Stimulated activated CD4-positive, alpha-beta T cell treated with anti-CD3 and anti-CD28 coated beads, Interleukin-1b, Interleukin-23, amount 100 ng/mL, for 48 hours (primary cell): ENCODE measurements around the gene NEMF.
A peak's percentile ranks its signal among the peaks of the same experiment; 100 is the strongest.
"Not testable (repeated sequence)": the region's sequence is repeated elsewhere in the genome, so short reads cannot be mapped to it uniquely, and the experiment has no call there.

Experiments used
- DNase-seq: peaks from one replicate; pipeline ENCODE4 v3.0.0-alpha.2; 2020

Gene NEMF, protein sequence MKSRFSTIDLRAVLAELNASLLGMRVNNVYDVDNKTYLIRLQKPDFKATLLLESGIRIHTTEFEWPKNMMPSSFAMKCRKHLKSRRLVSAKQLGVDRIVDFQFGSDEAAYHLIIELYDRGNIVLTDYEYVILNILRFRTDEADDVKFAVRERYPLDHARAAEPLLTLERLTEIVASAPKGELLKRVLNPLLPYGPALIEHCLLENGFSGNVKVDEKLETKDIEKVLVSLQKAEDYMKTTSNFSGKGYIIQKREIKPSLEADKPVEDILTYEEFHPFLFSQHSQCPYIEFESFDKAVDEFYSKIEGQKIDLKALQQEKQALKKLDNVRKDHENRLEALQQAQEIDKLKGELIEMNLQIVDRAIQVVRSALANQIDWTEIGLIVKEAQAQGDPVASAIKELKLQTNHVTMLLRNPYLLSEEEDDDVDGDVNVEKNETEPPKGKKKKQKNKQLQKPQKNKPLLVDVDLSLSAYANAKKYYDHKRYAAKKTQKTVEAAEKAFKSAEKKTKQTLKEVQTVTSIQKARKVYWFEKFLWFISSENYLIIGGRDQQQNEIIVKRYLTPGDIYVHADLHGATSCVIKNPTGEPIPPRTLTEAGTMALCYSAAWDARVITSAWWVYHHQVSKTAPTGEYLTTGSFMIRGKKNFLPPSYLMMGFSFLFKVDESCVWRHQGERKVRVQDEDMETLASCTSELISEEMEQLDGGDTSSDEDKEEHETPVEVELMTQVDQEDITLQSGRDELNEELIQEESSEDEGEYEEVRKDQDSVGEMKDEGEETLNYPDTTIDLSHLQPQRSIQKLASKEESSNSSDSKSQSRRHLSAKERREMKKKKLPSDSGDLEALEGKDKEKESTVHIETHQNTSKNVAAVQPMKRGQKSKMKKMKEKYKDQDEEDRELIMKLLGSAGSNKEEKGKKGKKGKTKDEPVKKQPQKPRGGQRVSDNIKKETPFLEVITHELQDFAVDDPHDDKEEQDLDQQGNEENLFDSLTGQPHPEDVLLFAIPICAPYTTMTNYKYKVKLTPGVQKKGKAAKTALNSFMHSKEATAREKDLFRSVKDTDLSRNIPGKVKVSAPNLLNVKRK

DNA sequence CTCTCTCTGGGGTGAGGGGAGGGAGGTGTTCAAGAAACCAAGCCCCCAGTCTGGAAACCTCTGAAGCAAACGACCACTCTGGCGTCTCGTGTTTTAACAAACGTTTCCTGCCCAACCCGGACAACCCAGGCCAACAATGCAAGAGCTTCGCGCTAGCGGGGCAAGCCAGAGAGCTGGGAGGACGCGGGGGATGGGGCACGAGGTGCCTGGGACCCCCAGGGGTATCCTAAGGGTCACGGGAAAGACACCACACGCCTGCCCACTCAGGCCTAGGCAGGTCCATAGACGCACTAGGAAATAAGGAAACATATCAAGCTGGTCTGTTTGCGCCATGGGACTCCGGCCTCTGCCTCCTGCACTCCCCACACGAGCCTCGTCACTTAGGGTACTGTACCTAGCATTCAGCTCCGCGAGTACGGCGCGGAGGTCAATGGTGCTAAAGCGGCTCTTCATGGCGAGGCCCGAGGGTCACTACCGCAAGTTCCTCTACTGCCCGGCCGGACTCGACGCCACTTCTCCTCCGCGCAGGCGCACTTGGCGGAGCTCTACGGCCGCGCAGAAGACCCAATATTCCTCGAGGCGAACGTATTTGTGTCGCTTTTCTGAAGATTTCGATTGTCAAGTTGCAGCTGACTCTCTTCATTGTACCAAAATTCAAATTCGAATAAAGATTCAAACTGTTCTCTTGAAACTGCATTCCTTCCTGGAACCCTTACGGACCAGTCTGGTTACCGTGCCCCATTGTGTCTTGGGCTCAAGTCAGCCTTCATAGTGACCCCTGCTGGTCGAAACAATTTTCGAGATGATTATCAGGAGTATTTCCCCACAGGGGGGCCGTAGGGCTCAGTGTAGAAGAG, at the start of gene NEMF:
Gene NEMF (minus strand): TSS at position 488 of the 857 bp plus-strand sequence. CDS start 35 bp downstream, at position 453.
- DNase-seq, result peak; percentile 72

DNA sequence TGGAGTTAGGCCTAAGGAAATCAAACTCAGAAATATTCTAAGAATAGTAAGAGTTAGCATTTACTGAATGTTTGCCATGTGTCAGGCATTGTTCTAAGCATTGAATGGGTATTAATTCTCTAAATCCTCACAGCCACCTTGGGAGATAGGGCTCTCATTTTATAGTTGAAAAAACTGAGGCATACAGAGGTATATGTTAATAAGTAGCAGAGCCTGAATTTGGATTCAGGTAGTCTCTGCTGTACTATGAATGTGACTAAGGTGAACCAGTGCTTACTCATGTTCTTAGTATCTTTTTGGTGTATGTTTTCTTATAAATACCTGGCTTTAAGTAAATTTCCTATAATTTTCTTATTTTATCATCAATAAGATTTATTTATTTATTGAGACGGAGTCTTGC, 48.4 kb upstream of the NEMF start:
- DNase-seq, result no peak

GRCh38 chr14:49898485-49898884, 45.9 kb upstream of the NEMF start:
- DNase-seq, result no peak

- DNase-seq, result no peak
Measured at GRCh38 chr14:49897965-49898364, 45.4 kb upstream of the NEMF start.

GRCh38 chr14:49897414-49897813, 44.8 kb upstream of the NEMF start:
- no peak for DNase-seq

DNA sequence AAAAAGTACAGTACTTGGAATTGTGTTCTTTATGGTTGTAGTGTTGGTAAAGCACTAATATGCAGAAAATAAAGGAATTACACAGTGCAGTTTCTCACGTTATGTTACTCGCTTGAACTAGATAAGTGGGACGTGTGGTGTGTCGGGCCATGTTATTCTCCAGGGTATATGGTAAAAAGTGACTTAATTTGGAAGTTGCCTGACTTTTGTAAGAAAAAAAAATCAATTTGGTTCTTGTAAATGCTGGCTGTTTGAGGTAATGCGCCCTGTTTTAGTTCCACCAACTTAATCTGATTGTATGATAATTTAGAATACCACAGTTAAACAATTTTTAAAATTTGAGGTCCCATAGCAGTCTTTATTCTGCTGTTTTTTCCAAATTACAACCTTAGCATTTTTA, 44.4 kb upstream of the NEMF start:
- no peak for DNase-seq

GRCh38 chr14:49896272-49896671, 43.7 kb upstream of the NEMF start:
- not testable (repeated sequence) for DNase-seq

- no peak for DNase-seq
Measured at GRCh38 chr14:49895480-49895879, 42.9 kb upstream of the NEMF start.

DNA sequence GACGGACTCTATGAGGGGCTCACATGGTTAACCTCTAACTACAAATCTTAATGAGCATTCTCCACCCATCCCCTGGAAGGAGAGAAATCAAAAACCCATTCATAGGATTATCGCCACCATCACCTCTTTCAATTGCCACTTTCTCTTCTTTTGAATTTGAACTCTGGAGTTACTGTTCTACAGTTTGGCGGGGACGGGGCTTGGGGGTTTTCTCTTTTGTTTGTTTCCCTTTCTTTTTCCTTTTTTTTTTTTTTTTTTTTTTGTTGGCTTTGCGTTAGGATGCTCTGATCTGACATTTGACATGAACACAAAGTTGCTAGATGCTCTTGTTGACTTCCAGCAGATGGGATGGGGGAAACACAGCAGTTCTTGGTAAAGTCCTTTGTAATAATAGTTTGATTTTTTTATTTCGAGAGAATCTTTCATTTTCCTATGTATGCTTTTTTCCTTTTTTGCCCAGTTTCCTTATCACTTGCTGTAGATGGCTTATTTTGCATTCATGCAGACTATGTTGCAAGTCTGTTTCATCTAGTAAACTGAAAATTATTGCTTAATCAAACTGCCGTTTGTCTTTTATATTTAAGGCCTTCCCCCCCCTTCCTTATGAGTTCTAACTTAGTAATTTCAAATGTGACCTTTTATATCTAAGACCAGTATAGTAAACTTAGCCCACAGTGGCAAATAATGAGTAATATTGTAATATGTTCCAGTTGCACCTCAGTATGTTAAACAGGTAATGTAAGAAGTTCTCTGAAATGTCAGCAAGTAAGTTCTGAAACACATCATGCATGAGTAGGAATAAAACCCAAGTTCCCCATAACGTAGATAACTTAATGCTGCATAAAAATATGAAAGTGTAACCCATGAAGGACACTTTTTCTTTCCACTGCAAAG, 41.9 kb upstream of the NEMF start:
- not testable (repeated sequence) for DNase-seq

- DNase-seq, result peak; percentile 87
Measured at GRCh38 chr14:49893309-49894213, 41.0 kb upstream of the NEMF start.

DNA sequence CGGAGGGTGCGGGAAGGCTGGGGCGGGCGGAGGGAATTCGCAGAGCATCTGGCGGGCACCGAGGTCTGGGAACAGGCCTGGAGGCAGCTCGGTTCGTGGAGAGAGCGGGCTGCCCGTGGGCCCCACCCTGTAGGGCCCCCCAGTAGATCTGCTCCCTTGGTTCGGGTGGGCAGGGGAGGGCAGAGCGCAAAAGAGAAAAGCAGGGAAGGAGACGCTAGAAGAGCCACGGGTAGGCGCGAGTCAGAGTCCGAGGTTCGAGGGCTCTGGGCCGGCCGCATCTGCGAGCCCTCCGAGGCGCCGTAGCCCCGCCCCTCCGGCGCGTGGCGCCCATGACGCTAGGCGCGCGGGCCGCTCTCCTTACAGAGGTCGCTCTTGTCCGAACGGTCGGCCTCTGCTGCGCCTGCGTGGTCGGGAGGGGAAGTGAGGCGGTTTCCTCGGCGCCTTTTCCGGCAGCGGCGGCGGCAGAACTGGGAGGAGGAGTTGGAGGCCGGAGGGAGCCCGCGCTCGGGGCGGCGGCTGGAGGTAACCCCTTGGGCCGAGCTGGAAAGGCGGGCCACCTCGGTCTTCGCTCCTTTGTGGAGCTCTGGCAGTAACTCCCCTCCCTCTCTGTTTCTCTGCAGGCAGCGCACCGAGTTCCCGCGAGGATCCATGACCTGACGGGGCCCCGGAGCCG, 40.2 kb upstream of the NEMF start, which contains the start of gene ARF6:
Gene ARF6 (plus strand): TSS at position 447 of the 673 bp plus-strand sequence. CDS start 655 bp downstream, outside the sequence.
- peak; percentile 98 for DNase-seq

- DNase-seq, result peak; percentile 47
Measured at GRCh38 chr14:49892301-49892635, 39.7 kb upstream of the NEMF start.

GRCh38 chr14:49888293-49888692, 35.7 kb upstream of the NEMF start:
- DNase-seq, result no peak

DNA sequence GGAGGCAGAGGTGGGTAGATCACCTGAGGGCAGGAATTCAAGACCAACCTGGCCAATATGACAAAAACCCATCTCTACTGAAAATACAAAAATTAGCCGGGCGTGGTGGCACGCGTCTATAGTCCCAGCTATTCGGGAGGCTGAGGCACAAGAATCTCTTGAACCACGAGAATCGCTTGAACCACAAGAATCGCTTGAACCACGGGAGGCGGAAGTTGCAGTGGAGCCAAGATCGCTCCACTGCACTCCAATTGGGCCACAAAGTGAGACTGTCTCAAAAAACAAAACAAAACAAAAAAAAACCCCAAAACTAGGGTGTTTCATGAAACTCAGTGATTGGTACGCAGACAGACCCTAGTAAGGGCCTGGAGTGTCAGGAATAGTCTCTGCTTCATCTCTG, 33.9 kb upstream of the NEMF start:
- no peak for DNase-seq

GRCh38 chr14:49882826-49883694, 30.5 kb upstream of the NEMF start:
- no peak for DNase-seq

DNA sequence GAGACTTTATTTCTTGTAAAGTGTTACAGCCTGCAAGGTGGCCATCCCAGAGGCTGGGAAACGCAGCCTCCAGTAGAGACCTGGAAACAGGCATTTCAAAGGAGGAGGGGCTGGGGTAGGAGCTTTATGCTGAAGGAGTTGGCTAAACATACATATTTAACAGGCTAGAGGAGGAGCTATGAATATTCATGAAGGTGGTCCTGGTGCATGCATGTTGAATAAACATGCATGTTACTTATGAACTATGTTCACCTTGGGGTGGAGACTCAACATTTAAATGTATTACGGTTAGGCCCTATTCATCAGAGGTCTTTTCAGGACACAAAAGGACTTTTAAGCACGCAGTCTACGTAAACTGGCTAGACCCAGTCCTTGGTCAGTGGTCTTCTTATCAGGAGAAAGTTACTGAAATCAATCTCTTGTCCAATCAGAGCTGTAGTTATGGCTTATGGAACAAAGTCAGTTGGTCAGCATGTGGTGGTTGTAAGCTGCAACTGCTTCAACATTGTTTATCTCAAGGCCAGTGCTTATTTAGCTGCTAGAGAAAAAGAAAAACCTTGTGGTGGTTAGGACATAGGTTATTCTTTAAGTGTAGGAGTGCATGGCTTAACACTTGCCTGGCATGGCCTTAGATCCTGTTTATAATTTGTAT, 28.9 kb upstream of the NEMF start:
- DNase-seq, result no peak

DNA sequence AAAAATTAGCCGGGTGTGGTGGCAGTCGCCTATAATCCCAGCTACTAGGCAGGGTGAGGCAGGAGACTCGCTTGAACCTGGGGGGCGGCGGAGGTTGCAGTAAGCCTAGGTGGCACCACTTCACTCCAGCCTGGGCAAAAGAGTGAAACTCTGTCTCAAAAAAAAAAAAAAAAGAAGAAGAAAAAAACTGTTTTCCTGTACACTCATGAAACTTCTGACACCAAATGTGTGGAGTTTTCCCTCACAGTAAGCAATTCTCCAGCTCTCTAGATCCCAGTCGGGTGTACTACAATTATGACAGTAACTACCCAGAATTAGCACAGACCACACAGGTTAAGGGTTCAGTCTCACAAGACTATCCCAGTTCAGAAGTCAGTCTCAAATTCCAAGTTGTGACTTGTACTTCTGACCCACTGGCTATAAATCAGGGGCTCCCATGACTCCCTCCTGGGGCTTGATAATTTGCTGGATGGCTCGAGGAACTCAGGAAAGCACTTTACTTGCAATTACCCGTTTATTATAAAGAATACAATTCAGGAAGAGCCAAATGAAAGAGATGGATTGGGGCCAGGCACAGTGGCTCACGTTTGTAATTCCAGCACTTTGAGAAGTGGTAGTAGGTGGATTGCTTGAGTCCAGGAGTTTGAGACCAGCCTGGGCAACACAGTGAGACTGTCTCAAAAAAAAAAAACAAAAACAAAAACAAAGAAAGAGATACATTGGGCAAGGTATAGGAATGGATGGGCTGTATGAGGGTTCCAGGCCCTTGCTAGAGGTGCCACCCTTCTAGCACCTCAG, 27.9 kb upstream of the NEMF start:
- DNase-seq, result no peak
